ENCODE data around the gene DNAJC5. TPM values are rescaled to one million over a fixed set of nuclear protein-coding genes. Genes with fewer than 3 reads are reported as not detected.

DNAJC5 gene
- total RNA-seq, 2 experiments from 2014 or later: 27.5 to 27.7 TPM

- H3K79me2 ChIP-seq (ENCODE audit: insufficient read depth, low read depth, low read length): no peaks in the 10 kb centered on the region
- ChIA-PET POLR2A (interaction anchor here (0.6 kb wide), 1 partner anchor 152 kb away, joined by 3 read pairs; no protein-coding TSS in a partner anchor), CTCF (ENCODE audit: unreplicated experiment) (no interaction called here)
- H3K9me3 ChIP-seq (ENCODE audit: low read length): no peaks in the 10 kb centered on the region
- no peaks in the 10 kb centered on the region for H3K9me2 ChIP-seq (ENCODE audit: insufficient read depth, low read length)
- no peaks in the 10 kb centered on the region for H4K20me1 ChIP-seq (ENCODE audit: insufficient read depth, low read length)
- intact Hi-C loops (cut with micrococcal nuclease; ENCODE audit: unreplicated experiment): no loop called here
- no TSS peak for BruUV-seq (replicated peaks)
- H3K4me3 ChIP-seq (ENCODE audit: low read depth, low read length, poor library complexity, severe bottlenecking): no peak overlapping the region
- DNase-seq (ENCODE audit: low spot score): no peak
- no peaks in the 10 kb centered on the region for H3K36me3 ChIP-seq (ENCODE audit: insufficient read depth, low read length)
- H3K27ac ChIP-seq (ENCODE audit: low read depth, low read length, poor library complexity, severe bottlenecking): no peak overlapping the region
- TF ChIP-seq CTCF (conservative IDR thresholded peaks at IDR 0.05; ENCODE audit: low read length) (no peak), EZH2phosphoT487 (IDR thresholded peaks at IDR 0.05; ENCODE audit: borderline replicate concordance, low read depth, low read length) (no peak)
- no peak overlapping the region for H2AFZ ChIP-seq (ENCODE audit: low read length)
- peaks cover 13% of the 10 kb centered on the region for H3K4me1 ChIP-seq (ENCODE audit: insufficient read depth, low read length, poor library complexity, severe bottlenecking)
- H3K4me2 ChIP-seq (ENCODE audit: low read length): no peak overlapping the region
Measured at GRCh38 chr20:63855363-63856097, 39.4 kb upstream of the DNAJC5 start.

GRCh38 chr20:63856098-63856511 lies 38.8 kb upstream of the DNAJC5 start:
- H4K20me1 ChIP-seq (ENCODE audit: insufficient read depth, low read length): no peaks in the 10 kb centered on the region
- intact Hi-C loops (cut with micrococcal nuclease; ENCODE audit: unreplicated experiment): no loop called here
- no peak overlapping the region for H2AFZ ChIP-seq (ENCODE audit: low read length)
- H3K4me1 ChIP-seq (ENCODE audit: insufficient read depth, low read length, poor library complexity, severe bottlenecking): peaks cover 13% of the 10 kb centered on the region
- no peaks in the 10 kb centered on the region for H3K9me3 ChIP-seq (ENCODE audit: low read length)
- no peak overlapping the region for H3K4me3 ChIP-seq (ENCODE audit: low read depth, low read length, poor library complexity, severe bottlenecking)
- H3K9me2 ChIP-seq (ENCODE audit: insufficient read depth, low read length): no peaks in the 10 kb centered on the region
- H3K79me2 ChIP-seq (ENCODE audit: insufficient read depth, low read depth, low read length): no peaks in the 10 kb centered on the region
- H3K36me3 ChIP-seq (ENCODE audit: insufficient read depth, low read length): peaks cover 1% of the 10 kb centered on the region; the same call in 1 of the 2 replicates
- no peak overlapping the region for H3K4me2 ChIP-seq (ENCODE audit: low read length)
- TF ChIP-seq EZH2phosphoT487 (IDR thresholded peaks at IDR 0.05; ENCODE audit: borderline replicate concordance, low read depth, low read length) (no peak), CTCF (conservative IDR thresholded peaks at IDR 0.05; ENCODE audit: low read length) (no peak)
- no peak overlapping the region for H3K27ac ChIP-seq (ENCODE audit: low read depth, low read length, poor library complexity, severe bottlenecking)
- POLR2A ChIA-PET: interaction anchor here (0.6 kb wide), 2 partner anchors 134 to 151 kb away, joined by 3 read pairs; no protein-coding TSS in a partner anchor
- CTCF ChIA-PET (ENCODE audit: unreplicated experiment): no interaction called here
- no peak for DNase-seq (ENCODE audit: low spot score)
- BruUV-seq (replicated peaks): no TSS peak

- Histone ChIP-seq H4K20me1 (ENCODE audit: insufficient read depth, low read length) (no peaks in the 10 kb centered on the region), H3K27ac (ENCODE audit: low read depth, low read length, poor library complexity, severe bottlenecking) (no peak overlapping the region), H3K36me3 (ENCODE audit: insufficient read depth, low read length) (peaks cover 12% of the 10 kb centered on the region), H2AFZ (ENCODE audit: low read length) (no peak overlapping the region), H3K9me3 (ENCODE audit: low read length) (no peaks in the 10 kb centered on the region), H3K4me3 (ENCODE audit: low read depth, low read length, poor library complexity, severe bottlenecking) (no peak overlapping the region), H3K79me2 (ENCODE audit: insufficient read depth, low read depth, low read length) (no peaks in the 10 kb centered on the region), H3K4me2 (ENCODE audit: low read length) (no peak overlapping the region; the same call in 1 of the 2 replicates), H3K9me2 (ENCODE audit: insufficient read depth, low read length) (no peaks in the 10 kb centered on the region), H3K4me1 (ENCODE audit: insufficient read depth, low read length, poor library complexity, severe bottlenecking) (peaks cover 13% of the 10 kb centered on the region)
- BruUV-seq (replicated peaks): no TSS peak
- intact Hi-C loops (cut with micrococcal nuclease; ENCODE audit: unreplicated experiment): no loop called here
- TF ChIP-seq EZH2phosphoT487 (IDR thresholded peaks at IDR 0.05; ENCODE audit: borderline replicate concordance, low read depth, low read length): no peak
- TF ChIP-seq CTCF (conservative IDR thresholded peaks at IDR 0.05; ENCODE audit: low read length): no peak
- no peak for DNase-seq (ENCODE audit: low spot score)
- POLR2A ChIA-PET: no interaction called here
- CTCF ChIA-PET (ENCODE audit: unreplicated experiment): no interaction called here
Measured at GRCh38 chr20:63857764-63858392, 37.0 kb upstream of the DNAJC5 start.

All from OCI-LY7 (cell line).